Activated CD8-positive, alpha-beta memory T cell treated with anti-CD3 and anti-CD28 coated beads, Interleukin-2, amount 10 ng/mL, durations not matched to agents 7 days and 5 days (primary cell): Measurements from ENCODE around the gene FZR1. TPM values are rescaled to one million over a fixed set of nuclear protein-coding genes. Genes with fewer than 3 reads are reported as not detected.
A peak's percentile ranks its signal among the peaks of the same experiment; 100 is the strongest.

Source experiments
- ATAC-seq: fragments of 150-1000 bp; cut with Tn5 transposase; one replicate; pipeline ENCODE4 v1.10.0; 2021; ENCODE audit warnings: moderate library complexity
- CTCF ChIA-PET: fragments of 350-600 bp; sonication (Branson Sonifier 250); formaldehyde crosslinking; loops from one replicate; lab custom pipeline; 2021; ENCODE audit warnings: antibody characterized with exemption; lab: Charles Lee
- DNase-seq: peaks from one replicate; pipeline ENCODE4 v3.0.0-alpha.2; 2020
- H3K27ac Mint-ChIP-seq: one replicate; pipeline ENCODE4 v1.8.0; 2021; ENCODE audit warnings: mild to moderate bottlenecking, mixed read lengths
- H3K27me3 Mint-ChIP-seq: one replicate; pipeline ENCODE4 v1.8.0; 2021; ENCODE audit warnings: mixed read lengths
- H3K36me3 Mint-ChIP-seq: one replicate; pipeline ENCODE4 v1.8.0; 2021; ENCODE audit warnings: mild to moderate bottlenecking, mixed read lengths
- H3K4me1 Mint-ChIP-seq: one replicate; pipeline ENCODE4 v1.8.0; 2021; ENCODE audit warnings: mixed read lengths
- H3K4me3 Mint-ChIP-seq: one replicate; pipeline ENCODE4 v1.8.0; 2021; ENCODE audit warnings: mild to moderate bottlenecking, moderate library complexity, mixed read lengths
- H3K9me3 Mint-ChIP-seq: one replicate; pipeline ENCODE4 v1.8.0; 2022; ENCODE audit warnings: low read depth, mixed read lengths
- total RNA-seq, 2 experiments: library from RNA; stranded (reverse); gene quantifications; one replicate each; pipeline ENCODE4 v1.2.3, GENCODE V29; 2021

Gene FZR1
- total RNA-seq, 2 experiments from 2014 or later: 61.4 to 79.1 TPM

- H3K4me3 Mint-ChIP-seq: no peak overlapping the region
- H3K36me3 Mint-ChIP-seq: peaks cover 24% of the 10 kb centered on the region
- no peaks in the 10 kb centered on the region for H3K4me1 Mint-ChIP-seq
- CTCF ChIA-PET: interaction anchor here (2.1 kb wide), 1 partner anchor 9 kb away, joined by 8 read pairs; no protein-coding TSS in a partner anchor
- DNase-seq (no peak), ATAC-seq (no peak)
- H3K27ac Mint-ChIP-seq: no peak overlapping the region
- H3K27me3 Mint-ChIP-seq: no peaks in the 10 kb centered on the region
- peaks cover 2% of the 10 kb centered on the region for H3K9me3 Mint-ChIP-seq
These were observed 29.9 kb downstream of the FZR1 start for GRCh38 chr19:3535981-3536380.

GRCh38 chr19:3536429-3537100 is 30.5 kb downstream of the FZR1 start:
- DNase-seq: no peak
- no peak for ATAC-seq
- CTCF ChIA-PET: interaction anchor here (2.1 kb wide), 1 partner anchor 9 kb away, joined by 8 read pairs; no protein-coding TSS in a partner anchor
- no peak overlapping the region for H3K4me3 Mint-ChIP-seq
- no peaks in the 10 kb centered on the region for H3K27me3 Mint-ChIP-seq
- no peaks in the 10 kb centered on the region for H3K4me1 Mint-ChIP-seq
- H3K27ac Mint-ChIP-seq: no peak overlapping the region
- H3K9me3 Mint-ChIP-seq: peaks cover 2% of the 10 kb centered on the region
- peaks cover 18% of the 10 kb centered on the region for H3K36me3 Mint-ChIP-seq

GRCh38 chr19:3537101-3537437 is 31.0 kb downstream of the FZR1 start:
- ATAC-seq: no peak
- H3K36me3 Mint-ChIP-seq: peaks cover 18% of the 10 kb centered on the region
- no peak overlapping the region for H3K4me3 Mint-ChIP-seq
- CTCF ChIA-PET: interaction anchor here (2.1 kb wide), 1 partner anchor 8 kb away, joined by 8 read pairs; no protein-coding TSS in a partner anchor
- no peak for DNase-seq
- H3K27me3 Mint-ChIP-seq: no peaks in the 10 kb centered on the region
- H3K4me1 Mint-ChIP-seq: no peaks in the 10 kb centered on the region
- no peak overlapping the region for H3K27ac Mint-ChIP-seq
- H3K9me3 Mint-ChIP-seq: peaks cover 2% of the 10 kb centered on the region

- Mint-ChIP-seq H3K27ac (no peak overlapping the region), H3K9me3 (peaks cover 2% of the 10 kb centered on the region), H3K4me1 (no peaks in the 10 kb centered on the region), H3K27me3 (no peaks in the 10 kb centered on the region), H3K36me3 (peaks cover 18% of the 10 kb centered on the region), H3K4me3 (no peak overlapping the region)
- ATAC-seq (no peak), DNase-seq (no peak)
- CTCF ChIA-PET: interaction anchor here (1.0 to 2.1 kb wide), 2 partner anchors 8 to 11 kb away, joined by 3 to 8 read pairs; no protein-coding TSS in a partner anchor
These were observed 31.5 kb downstream of the FZR1 start for GRCh38 chr19:3537438-3538240.

GRCh38 chr19:3538258-3538929 is 32.3 kb downstream of the FZR1 start:
- peaks cover 18% of the 10 kb centered on the region for H3K36me3 Mint-ChIP-seq
- no peaks in the 10 kb centered on the region for H3K27me3 Mint-ChIP-seq
- no peak overlapping the region for H3K27ac Mint-ChIP-seq
- H3K9me3 Mint-ChIP-seq: peaks cover 2% of the 10 kb centered on the region
- H3K4me3 Mint-ChIP-seq: no peak overlapping the region
- DNase-seq (no peak), ATAC-seq (no peak)
- no peaks in the 10 kb centered on the region for H3K4me1 Mint-ChIP-seq
- CTCF ChIA-PET: interaction anchor here (1.0 to 1.4 kb wide), 3 partner anchors 10 to 154 kb away, joined by 3 read pairs; no protein-coding TSS in a partner anchor

- Mint-ChIP-seq H3K4me1 (no peaks in the 10 kb centered on the region), H3K9me3 (peaks cover 2% of the 10 kb centered on the region), H3K4me3 (no peak within 1 kb of the TSS), H3K27ac (no peak within 1 kb of the TSS), H3K27me3 (no peaks in the 10 kb centered on the region), H3K36me3 (peaks cover 14% of the 10 kb centered on the region)
- CTCF ChIA-PET: interaction anchor here (1.4 kb wide), 2 partner anchors 16 to 153 kb away, joined by 3 read pairs; no protein-coding TSS in a partner anchor
- no peak for DNase-seq
- no peak for ATAC-seq
These were observed 33.0 kb downstream of the FZR1 start, which contains the start of gene TEKTIP1 for GRCh38 chr19:3538965-3539755. TSS of gene TEKTIP1 (plus strand) at chr19:3539174. CDS start at chr19:3539178, 4 bp downstream.

- peaks cover 14% of the 10 kb centered on the region for H3K36me3 Mint-ChIP-seq
- peaks cover 2% of the 10 kb centered on the region for H3K9me3 Mint-ChIP-seq
- DNase-seq: no peak
- no peak overlapping the region for H3K27ac Mint-ChIP-seq
- H3K4me1 Mint-ChIP-seq: no peaks in the 10 kb centered on the region
- H3K4me3 Mint-ChIP-seq: no peak overlapping the region
- no peaks in the 10 kb centered on the region for H3K27me3 Mint-ChIP-seq
- no peak for ATAC-seq
- CTCF ChIA-PET: interaction anchor here (1.4 kb wide), 2 partner anchors 15 to 153 kb away, joined by 3 read pairs; no protein-coding TSS in a partner anchor
These were observed 33.6 kb downstream of the FZR1 start for GRCh38 chr19:3539756-3540118.

GRCh38 chr19:3543150-3544057 is 37.3 kb downstream of the FZR1 start:
- Mint-ChIP-seq H3K36me3 (peaks cover 6% of the 10 kb centered on the region), H3K27me3 (no peaks in the 10 kb centered on the region), H3K27ac (no peak overlapping the region), H3K4me1 (peaks cover 5% of the 10 kb centered on the region), H3K9me3 (peaks cover 2% of the 10 kb centered on the region), H3K4me3 (no peak overlapping the region)
- DNase-seq (no peak), ATAC-seq (no peak)
- CTCF ChIA-PET: interaction anchor here (1.5 kb wide), 1 partner anchor 65 kb away, joined by 7 read pairs; no protein-coding TSS in a partner anchor

GRCh38 chr19:3544058-3544376 is 37.9 kb downstream of the FZR1 start:
- CTCF ChIA-PET: interaction anchor here (1.2 to 5.4 kb wide), 4 partner anchors 13 to 75 kb away, joined by 3 to 77 read pairs (median 10); partner anchors contain the start of gene MFSD12

GRCh38 chr19:3544742-3545668 is 38.9 kb downstream of the FZR1 start:
- DNase-seq: peak; percentile 84
- Mint-ChIP-seq H3K36me3 (peaks cover 1% of the 10 kb centered on the region), H3K4me1 (peaks cover 5% of the 10 kb centered on the region), H3K4me3 (no peak overlapping the region), H3K27ac (peak overlapping the region; percentile 46), H3K27me3 (no peaks in the 10 kb centered on the region), H3K9me3 (no peaks in the 10 kb centered on the region)
- peak; percentile 61 for ATAC-seq
- CTCF ChIA-PET: interaction anchor here (0.5 to 5.4 kb wide), 22 partner anchors 9 to 343 kb away, joined by 3 to 77 read pairs (median 4); partner anchors contain the start of genes DOHH, FZR1, GIPC3 and MFSD12

More at GRCh38 chr19:3544058-3544376, 37.9 kb downstream of the FZR1 start:
- no peaks in the 10 kb centered on the region for H3K27me3 Mint-ChIP-seq
- ATAC-seq: no peak
- DNase-seq: no peak
- H3K4me3 Mint-ChIP-seq: no peak overlapping the region
- H3K27ac Mint-ChIP-seq: no peak overlapping the region
- H3K36me3 Mint-ChIP-seq: peaks cover 6% of the 10 kb centered on the region
- peaks cover 2% of the 10 kb centered on the region for H3K9me3 Mint-ChIP-seq
- H3K4me1 Mint-ChIP-seq: peaks cover 5% of the 10 kb centered on the region

GRCh38 chr19:3545669-3546034 is 39.5 kb downstream of the FZR1 start:
- Mint-ChIP-seq H3K27ac (no peak overlapping the region), H3K36me3 (no peaks in the 10 kb centered on the region)
- no peak for ATAC-seq

More at GRCh38 chr19:3545669-3546034, 39.5 kb downstream of the FZR1 start:
- Mint-ChIP-seq H3K4me3 (no peak overlapping the region), H3K4me1 (peaks cover 5% of the 10 kb centered on the region), H3K27me3 (no peaks in the 10 kb centered on the region), H3K9me3 (no peaks in the 10 kb centered on the region)
- CTCF ChIA-PET: interaction anchor here (0.7 to 5.4 kb wide), 12 partner anchors 9 to 146 kb away, joined by 3 to 77 read pairs (median 5); partner anchors contain the start of genes FZR1, GIPC3 and MFSD12
- DNase-seq: no peak
